GM19240 (cell line): ENCODE data around the gene S100A4.
"Not testable (repeated sequence)": the region's sequence is repeated elsewhere in the genome, so short reads cannot be mapped to it uniquely, and the experiment has no call there.

Experiments
- DNase-seq: peaks from one replicate; pipeline ENCODE4 v3.0.0; 2011; ENCODE audit warnings: low spot score; ENCODE audit not compliant: insufficient read length

Gene S100A4

DNA sequence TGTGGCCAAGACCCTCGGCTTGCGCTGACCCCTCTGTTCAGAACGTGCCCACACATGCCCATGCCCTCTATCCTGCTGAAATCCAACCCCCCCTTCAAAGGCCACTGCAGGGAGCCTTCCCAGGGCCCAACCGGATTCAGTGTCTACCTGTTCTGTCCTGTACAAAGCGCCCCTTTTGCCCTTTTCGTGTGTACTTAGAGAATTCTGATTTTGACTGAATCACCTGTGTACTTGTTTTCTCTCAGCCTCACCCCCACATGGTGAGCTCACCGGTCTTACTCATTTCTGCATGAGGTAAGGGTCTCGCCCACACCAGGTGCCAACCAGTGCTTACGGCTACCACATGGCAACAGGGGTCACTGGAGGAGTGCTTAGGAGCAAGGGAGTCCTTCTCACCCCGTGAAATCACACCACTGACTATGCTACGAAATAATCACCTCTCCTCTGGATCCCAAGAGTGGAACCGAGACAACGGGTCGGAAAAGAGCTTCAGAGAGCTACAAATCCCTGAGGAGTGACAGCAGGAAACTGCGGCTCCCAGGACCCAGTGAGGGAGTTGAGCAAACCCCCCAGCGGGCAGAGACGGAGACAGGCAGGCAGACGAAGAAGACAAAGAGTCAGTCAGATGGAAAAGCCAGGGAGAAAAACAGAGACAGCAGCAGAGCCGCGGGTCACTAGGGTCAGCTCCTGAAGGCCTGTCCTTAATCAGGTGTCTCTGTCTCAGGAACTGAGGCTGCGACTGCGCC, 22.2 kb upstream of the S100A4 start:
- no peak for DNase-seq

DNA sequence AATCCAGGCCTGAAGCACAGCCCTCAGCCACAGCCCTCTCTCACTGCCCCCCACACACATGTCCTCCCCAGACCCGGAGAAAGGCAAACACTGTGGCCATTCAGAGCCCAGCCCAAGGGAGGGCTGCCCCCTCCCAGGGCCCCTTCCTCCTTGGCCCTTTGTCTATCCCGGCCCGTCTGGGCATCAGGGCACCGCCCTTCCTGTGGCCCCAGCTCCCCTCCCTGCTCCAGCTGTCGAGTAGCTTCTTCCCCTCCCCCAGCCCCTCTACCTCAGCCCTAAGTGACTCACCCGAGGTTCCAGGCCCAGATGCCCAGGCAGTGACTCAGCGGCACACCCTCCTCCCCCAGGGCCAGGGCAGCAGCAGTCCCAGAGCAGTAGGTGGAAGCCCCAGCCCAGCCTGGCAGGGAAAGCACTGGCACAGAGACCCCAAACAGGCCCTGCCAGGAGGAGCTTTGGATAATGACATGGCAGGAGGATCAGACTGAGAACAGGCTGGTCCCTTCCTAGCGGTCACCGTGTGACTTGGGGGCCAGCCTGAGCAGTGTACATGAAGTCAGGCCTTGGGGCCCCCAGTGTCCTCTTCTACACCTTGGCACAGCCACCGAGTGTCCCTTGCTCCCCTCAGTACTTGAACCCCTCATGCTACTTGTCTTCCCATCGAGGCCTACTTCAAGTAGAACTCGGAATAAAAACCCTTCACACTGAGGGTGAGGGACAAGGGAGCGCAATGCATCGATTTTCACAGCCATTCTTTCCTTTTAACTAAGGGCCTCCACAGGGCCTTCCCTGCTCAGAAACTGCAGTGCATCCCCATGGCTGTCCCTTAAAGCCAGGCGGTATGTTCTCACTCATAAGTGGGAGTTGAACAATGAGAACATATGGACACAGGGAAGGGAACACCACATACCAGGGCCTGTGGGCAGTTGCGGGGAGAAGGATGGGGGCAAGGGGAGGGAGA, 21.1 kb upstream of the S100A4 start:
- no peak for DNase-seq

DNA sequence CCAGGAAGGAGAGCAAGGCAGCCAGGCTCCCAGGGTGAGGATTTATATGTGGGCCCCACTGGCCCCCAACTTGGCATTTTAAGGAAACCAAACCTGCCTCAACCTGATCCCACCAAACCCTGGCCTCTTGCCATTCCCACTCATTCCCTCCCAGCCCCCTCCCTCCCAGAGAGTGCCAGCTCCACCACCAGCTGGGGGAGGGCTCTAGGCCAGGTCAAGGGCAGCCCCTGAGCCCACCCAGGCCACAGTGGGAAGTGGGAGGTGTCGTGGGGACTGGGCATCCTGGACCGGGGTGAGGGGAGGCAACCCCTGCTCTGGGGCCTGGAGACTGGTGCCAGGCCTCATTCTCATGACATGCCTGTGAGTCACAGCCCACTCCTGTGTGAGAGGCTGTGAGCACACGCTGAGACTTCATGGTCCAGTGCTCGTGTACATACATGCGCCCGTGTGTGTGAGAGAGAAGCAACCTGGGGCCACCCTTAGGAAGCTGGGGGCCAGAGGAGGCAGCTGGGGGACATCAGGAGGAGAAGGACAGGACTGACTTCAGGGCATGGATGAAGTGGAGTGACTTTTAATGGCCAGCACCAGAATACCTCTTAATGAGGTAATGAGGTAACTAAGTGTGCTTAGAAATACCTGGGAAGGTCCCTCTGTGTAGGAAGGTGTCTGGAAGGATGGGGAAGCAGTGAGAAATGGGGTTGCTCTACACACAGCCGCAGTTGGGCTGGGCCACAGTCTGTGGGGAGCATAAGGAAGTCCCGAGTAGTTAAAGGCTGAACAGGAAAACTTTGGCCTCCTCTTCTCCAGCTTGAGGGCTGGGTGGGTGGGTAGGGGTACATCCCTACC, 20.1 kb upstream of the S100A4 start, which contains the start of gene S100A2:
TSS of gene S100A2 (minus strand) at position 316 of the 846 bp plus-strand sequence. CDS start 1,967 bp downstream, outside the sequence.
- DNase-seq = no peak

DNA sequence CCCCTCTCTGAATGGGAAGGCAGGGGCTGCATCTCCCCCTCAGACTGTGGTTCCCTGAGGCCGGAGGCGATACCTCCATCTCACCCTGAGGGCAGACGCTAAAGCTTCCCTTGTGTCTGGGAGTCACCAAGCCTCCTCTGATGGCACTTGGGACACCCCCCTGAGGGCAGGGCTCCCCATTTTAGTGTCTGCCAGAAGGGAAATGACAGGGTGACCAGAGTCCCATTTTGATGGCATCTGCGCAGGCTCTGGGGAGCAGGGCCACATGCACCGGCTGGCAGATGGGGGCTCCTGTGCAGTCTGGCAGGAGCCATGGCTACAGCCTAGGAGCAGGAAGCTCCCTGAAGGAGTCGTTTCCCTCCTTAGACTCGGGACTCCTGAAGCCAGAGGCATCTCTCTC, 18.4 kb upstream of the S100A4 start:
- no peak for DNase-seq

DNA sequence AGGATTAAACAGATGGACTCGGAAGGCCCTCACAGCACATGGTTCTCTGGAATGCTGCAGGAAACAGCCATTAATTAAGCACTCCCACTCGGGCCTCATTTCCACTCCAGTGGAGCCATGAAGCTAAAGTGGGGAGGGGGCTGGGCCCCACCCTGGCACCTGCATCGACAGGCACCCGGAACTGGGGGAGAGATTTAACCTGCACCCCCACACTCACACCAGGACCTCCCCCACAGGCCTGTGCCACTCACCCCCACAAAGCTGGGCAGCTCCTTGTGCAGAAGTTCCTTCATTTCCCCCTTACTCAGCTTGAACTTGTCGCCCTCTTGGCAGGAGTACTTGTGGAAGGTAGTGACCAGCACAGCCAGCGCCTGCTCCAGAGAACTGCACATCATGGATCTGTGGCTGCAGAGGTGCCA, 17.9 kb upstream of the S100A4 start:
- no peak for DNase-seq

DNA sequence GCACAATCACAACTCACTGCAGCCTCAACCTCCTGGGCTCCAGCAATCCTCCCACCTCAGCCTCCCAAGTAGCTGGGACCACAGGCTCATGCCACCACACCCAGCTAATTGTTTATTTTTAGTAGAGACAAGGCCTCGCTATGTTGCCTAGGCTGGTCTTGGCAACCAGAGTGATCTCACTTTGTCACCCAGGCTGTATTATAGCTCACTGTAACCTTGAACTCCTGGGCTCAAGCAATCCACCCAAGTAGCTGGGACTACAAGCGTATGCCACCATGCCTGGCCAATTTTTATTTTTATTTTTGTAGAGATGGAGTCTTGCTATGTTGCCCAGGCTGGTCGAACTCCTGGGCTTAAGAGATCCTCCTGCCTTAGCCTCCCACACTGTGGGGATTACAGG, 16.4 kb upstream of the S100A4 start:
- not testable (repeated sequence) for DNase-seq

DNA sequence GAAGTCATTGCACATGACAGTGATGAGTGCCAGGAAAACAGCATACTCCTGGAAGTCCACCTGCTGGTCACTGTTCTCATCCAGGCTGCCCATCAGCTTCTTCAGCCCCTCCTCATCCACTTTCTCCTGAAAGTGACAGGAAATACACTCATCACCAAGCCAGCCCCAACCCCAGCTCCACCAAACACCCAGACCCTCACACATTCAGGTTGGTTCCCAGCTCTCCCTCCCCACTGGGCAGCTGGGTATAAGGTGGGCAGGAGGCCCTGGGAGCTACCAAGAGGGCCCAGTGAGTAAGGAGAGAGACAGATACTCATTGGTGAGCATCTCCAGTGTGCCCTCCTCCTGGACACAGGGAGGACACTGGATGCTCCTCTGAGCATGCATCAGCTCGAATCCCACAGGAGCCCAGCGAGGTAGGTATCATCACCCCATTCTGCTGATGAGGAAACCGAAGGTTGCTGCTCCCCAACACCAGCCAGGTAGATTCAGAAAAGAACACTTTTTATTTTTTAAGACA, 15.9 kb upstream of the S100A4 start:
- no peak for DNase-seq

DNA sequence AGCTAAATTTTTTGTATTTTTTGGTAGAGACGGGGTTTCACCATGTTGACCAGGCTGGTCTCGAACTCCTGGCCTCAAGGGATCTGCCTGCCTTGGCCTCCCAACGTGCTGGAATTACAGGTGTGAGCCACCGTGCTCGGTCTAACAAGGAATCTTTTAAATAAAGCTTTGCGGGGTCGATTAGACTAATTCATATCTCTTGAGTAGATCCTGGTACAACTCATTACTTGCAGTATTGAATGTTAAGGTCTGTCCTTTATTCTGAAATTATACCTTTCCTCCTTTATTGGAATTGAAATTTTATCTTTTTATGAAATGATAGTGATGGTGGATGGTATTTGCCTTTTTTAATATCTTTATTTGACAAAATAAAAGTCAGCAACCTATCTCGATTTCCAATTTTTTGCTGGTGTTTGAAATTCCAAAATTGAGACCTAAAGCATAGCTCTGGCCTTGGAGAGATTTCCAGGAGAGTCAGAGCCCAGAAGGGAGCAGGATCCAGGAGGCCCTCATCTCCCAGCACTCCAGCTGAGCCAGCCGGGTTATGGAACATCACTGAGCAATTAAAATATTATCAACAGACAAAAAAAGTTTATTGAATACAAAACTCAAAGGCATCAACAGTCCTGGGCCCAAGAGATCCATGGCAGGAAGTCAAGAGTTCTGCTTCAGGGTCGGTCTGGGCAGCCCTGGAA, 15.3 kb upstream of the S100A4 start:
- no peak for DNase-seq

DNA sequence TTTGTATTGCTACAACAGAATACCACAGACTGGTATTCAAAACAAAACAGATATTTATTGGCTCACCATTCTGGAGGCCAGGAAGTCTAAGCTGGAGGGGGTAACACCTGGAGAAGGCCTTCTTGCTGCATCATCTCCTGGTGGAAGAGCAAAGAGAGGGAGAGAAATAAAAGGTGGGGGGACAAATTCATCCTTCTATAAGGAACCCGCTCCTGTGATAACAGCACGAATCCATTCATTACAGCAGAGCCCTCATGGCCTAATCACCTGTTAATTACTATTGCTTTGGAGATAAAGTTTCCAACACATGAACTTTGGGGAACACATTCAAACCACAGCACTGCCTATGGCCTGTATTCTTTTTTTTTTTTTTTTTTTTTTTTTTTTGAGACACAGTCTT, 14.6 kb upstream of the S100A4 start:
- no peak for DNase-seq

DNA sequence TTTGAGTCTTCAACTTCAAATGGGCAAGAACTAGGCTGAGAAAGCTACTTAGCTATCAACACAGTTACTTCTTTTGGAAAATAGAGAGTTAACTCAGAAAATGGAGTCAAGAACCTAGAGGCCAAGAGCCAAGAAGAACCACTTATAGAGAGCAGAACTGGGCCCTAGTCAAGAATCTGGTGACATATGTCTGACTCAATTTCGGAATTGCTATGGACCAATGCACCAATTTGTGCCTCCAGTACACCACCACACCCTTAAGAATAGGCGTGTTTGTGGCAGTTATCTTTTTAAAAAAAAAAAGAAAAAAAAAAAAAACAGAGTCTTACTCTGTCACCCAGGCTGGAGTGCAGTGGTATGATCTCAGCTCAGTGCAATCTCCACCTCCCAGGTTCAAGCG, 12.3 kb upstream of the S100A4 start:
- DNase-seq = no peak

DNA sequence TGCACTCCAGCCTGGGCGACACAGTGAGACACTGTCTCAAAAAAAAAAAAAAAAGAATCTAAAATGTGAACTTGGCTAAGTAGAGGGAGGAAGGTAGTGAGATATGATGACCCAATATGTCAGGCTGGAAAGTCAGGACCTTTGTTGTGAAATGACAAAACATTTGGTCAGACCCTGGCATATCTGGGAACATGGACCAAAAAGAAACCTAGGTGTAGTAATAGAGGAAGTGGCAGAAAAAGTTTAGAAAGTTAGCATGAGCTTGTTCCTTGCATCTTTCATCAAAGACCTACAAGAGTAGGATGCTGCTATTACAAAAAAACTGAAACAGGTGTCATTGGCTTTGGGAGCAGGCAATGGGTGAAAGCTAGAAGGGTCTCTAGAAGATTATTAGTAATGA, 10.7 kb upstream of the S100A4 start:
- DNase-seq = no peak

DNA sequence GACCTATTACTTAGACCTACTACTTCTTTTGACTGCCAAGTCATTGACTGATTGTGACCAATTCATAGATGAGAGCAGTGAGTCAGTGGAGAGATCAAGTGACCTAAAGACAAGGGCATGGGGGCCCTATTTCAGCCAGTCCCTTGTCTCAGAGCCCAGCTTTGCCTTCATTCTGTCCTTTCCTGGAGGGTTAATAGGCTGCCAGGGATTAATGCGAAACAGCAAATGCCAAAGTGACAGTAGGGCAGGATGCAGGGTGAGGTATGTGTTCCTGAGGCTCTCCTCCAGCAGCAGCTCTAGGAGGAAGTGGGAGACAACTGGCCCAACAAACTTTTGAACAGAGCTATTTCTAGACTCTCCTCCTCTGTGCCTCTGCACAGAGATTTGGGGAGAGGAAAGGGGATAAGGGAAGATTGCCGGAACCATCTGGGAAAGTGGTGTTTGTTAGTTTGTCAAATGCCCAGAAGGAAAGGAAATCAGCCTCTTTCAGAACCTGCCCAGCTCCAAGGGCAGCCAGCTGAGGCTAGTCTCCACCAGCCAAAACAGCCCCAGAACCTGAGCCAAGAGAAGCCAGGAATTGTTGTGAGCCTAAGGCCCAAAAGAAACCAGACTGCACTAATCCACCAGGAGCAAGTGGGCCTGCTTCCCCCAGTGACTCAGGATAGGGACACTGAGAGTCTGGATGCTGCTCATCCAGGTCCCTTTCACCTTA, 8.4 kb upstream of the S100A4 start:
- DNase-seq = no peak

DNA sequence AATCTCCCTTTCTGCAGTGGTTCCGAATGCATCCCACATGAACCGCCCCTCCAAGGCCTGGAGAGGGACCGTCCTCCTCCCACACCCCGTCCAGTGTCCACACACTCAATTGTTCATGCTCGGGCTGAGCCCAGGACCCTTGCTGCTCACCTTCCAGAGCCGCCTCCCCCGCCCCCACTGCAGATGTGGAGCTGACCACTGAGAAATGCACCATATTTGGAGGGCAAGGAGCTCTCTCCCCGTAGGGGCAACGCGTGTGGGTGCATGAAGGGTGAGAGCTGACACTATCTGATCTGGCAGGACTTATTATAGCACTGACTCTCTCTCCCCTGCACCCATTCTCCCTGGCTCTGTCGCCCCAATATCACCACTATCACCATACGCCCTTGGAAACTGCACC, 7.5 kb upstream of the S100A4 start:
- no peak for DNase-seq

DNA sequence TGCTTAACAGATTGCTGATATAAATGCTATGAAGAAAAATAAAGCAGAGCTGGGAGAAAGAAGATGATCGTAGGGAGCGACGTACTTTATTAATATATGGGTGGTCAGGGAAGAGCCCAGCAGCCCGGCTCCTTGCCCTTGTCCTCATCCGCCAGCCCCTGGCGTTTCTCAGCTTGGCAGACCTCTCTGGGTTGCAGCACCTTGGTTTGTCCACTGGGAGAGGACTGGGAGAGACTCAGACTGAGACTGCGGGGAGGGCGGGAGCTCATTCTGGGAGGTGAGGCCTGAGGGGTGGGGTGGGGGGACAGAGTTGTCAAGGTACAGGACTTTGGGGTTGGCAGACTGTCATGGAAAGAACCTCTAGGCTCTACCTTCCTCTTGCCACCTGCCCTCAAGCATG, 6.7 kb upstream of the S100A4 start:
- no peak for DNase-seq

DNA sequence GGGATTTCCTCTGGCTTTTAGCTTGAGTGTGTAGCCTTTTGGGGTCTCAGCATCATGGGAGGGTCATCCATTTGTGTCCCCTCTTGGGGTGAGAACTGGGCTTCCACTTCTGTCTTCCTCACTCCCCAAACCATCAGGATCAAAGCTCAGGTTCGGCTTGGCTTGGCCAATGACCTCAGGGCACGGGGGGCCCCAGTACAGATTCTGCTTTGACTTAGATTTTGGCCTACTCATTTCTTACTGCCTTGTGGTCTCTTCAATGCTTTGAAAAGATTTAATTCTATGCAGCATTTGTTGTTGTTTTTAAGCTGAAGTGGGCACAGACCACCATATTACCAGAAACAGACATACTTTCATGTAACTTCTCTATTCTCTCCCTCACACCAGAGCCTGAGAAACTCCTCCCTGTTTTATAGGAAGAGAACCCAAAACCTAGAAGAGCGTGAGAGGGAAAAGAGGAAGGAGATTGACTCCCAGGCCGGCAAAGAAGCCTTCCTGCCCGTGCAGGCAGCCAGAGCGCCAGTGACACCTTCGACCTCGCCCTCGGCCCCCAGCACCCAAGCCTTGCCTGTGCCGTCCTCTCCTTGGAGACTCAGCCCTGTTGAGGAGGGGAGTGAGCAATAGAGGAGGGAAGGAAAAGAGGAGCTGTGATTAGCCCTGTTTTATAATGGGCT, 5.4 kb upstream of the S100A4 start:
- no peak for DNase-seq

DNA sequence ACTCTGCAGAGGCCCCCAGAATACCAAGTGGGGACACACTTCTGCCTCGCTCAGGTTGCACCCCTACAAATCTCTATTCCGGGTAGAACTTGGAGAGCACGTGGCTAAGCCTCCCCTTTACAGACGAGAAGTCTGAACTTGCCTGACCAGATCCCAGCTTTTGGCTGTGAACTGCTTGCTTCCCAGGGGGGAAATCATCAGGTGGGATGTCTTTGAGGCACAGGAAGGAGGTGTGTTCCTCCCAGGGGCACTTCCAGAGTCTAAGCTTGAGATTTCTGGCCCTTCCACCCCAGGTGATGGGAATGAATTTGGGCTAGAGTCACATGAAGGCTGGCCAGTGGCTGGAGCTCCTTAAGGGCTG, 4.8 kb upstream of the S100A4 start:
- no peak for DNase-seq

DNA sequence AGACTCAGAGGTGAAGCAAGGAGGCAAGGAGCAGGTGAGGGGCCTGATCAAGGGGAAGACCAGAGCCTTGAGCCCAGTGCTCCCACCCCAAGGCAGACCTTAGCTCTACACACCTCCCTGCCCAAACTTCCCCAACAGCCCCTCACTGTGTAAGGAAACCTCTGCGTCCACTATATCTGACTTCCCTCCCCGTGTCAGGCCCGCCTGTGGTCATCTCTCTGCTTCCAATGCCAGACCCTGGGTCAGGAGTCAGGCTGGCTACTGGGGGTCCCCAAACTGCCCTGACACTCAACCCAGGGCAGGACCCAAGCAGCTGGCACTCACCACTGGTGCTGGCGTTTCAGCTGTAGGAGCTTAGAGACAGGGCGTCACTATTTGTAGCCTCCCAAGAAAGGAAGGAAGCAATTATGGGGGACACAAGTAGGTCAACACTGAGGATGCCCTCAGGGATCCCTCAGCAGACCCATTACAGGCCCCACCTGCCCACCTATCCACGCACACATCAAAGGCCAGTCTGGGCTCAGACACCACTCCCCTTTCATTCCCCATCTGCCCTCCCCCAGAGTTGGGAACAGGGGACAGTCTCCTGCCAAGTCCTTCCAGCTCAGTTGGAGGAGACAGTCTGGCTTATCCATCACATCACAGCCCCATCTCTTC, 4.3 kb upstream of the S100A4 start:
- DNase-seq = no peak

DNA sequence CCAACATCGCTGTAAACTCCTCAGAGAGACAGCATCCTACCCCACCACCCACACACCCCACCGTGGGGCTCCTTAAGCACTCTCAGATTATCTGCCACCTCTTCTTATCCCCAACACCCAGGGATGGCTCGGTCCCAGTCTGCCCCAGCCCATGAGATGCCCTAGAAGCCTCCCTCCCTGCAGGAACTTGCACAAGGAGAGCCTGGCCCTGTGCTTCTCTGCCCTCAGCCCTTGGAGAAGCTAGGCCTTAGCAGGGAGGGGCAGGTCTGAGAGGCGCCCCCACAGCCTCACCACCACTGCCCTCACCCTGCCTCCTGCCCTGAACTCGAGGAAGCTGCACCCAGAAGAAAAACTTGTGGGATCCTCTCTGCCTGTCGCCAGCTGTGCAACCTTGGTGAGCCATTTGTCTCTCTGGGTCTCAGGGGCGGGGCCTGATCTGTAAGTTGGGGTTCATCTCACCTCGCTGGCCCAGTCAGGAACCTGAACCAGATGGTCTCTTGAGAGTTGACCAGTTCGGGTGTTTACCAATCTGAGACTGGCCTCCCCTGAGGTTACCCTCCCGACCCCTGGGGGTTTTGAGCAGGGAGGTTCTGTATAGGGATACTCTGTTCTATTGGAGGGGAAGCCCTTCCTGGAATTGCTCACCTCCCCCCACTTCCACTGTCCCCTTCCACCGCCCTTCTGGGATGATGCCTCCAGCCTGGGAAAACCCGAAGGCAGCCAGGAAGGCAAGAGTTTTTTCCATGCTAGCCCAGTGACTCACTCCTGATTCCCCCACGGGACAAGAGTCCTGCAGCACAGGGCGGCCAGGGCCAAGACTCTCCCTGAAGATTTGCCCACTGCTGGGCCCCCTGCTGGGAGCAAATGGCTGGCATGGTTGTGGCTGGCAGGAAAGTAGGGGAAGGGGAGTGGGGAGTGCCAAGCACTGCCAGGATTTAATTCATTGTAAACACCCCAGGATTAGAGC, 3.4 kb upstream of the S100A4 start, which contains the start of gene S100A3:
TSS of gene S100A3 (minus strand) at position 537 of the 967 bp plus-strand sequence. CDS start 773 bp downstream, outside the sequence.
- DNase-seq = no peak
